GM19193 (cell line): Measurements from ENCODE around the gene CALML4.

Experiments
- POLR2A ChIP-seq: IDR thresholded peaks from 4 replicates; pipeline ENCODE4 v1.6.1; 2011; ENCODE audit not compliant: insufficient read depth, insufficient read length; ENCODE audit errors: extremely low read depth

Gene CALML4

DNA sequence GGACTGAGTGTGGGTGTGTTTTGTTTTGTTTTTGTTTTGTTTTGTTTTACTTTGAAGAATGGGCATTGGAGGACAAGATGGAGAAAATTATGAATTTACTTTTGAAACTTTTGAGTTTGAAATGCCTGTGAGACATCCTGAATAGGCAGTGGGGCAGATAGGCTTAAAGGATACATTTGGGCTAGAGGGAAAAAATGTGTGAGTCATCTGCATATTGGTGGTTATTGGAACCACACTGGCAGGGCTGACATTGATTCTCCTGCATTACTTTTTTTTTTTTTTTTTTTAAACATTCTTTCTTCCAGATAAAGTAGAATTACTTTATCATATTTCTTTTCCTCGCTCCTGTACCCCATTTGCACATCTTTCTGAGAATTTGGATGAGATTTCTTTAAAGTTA is 56.1 kb downstream of the CALML4 start:
- no peak for TF ChIP-seq POLR2A

DNA sequence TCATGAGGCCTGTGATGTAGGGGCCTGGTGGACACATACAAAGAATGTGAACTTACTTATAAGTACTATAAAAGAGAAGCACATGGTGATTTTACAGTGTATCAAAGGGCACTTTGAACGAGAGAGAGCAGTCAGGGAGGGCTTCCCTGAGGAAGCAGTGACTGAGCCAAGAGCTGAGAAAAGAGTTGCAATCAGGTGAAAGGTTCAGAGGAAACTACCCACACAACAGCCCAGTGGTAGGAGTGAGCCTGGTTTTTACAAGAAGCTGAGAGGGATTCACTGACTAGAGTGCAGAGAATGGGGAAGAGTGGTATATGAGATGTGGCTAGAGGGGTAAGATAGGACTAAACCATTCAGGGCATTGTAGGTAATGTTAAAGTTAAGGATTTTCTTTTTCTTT is 57.1 kb downstream of the CALML4 start:
- TF ChIP-seq POLR2A = no peak

DNA sequence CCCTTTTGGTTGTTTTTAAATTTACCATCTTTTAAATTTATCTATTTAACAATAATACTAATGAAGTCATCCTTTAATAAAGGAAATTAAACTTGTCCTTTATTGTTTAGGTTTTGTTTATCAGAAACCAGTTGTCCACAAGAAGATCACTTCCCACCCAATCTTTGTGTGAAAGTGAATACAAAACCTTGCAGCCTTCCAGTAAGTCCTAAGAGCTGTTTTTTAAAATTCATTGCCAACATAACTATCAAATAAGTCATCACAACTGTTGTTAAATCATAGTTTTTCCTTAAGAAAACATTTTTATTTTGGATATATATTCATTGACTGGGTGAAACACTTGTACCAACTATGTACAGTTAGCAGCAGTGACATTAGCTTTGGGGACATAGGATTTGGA is 59.4 kb downstream of the CALML4 start:
- no peak for TF ChIP-seq POLR2A

DNA sequence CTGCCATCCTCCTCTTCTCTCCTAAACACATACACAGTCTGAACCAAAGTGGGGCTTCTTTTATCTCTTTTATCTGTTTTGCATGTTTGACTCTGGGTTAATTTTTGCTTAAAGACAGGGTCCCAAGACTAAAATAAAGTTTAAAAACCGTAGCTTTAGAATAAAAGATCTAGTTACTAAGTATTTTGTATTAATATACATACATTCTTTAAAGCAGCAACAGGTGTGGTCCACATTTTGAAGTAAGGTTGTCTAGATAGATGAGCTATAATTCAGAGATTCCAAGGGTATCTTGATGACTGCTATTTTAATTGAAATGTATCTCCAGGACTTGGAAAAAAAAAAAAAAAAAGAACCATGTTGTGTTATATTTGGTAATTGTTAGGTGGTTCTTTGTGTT is 61.3 kb downstream of the CALML4 start:
- TF ChIP-seq POLR2A = no peak

DNA sequence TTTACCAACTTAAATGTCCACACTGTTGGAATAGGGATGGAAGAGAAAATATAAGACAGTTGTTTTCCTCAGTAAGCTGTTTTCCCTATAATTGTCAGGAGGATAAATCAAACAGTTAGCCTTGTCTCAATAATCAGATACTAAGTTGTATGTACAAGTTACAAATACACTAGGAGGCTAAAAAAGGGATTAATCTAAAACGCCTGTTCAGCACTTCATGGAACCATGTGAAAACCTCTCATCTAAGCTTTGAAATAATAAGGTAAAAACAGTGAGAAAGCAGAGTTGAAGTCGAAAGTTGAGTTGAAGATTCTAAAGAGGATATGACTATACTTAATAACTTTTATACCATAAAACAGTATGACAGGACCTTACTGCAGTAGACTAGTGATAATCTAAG is 62.0 kb downstream of the CALML4 start:
- no peak for TF ChIP-seq POLR2A
